HG02943 (cell line): Measurements from ENCODE around the gene CYYR1.
"Not testable (repeated sequence)": the region's sequence is repeated elsewhere in the genome, so short reads cannot be mapped to it uniquely, and the experiment has no call there.

Source experiments
- ATAC-seq: cut with Tn5 transposase; IDR thresholded peaks from one replicate; pipeline ENCODE4 v1.9.1; 2021; ENCODE audit warnings: mild to moderate bottlenecking, low read depth, moderate library complexity; ENCODE audit not compliant: unreplicated experiment

CYYR1 gene

DNA sequence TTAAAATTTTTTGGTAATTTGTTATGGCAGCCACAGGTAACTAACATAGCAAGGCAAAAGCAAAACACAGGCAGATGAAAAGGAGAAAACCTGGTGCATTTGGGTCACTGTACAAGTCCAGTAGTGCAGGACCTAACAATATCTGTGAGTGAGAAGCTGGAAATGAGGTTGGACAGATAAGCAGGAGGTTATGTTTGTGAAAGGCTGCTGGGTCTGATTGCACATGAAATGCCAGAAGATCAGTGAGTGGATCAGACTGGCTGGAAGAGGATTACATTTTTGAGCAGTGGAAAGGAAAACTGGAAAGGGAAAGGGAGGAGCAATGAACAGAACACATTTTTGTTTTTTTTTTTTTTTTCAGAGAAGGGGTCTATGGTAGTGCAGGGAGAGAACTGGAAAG lies 73.6 kb downstream of the CYYR1 start:
- ATAC-seq: no peak

DNA sequence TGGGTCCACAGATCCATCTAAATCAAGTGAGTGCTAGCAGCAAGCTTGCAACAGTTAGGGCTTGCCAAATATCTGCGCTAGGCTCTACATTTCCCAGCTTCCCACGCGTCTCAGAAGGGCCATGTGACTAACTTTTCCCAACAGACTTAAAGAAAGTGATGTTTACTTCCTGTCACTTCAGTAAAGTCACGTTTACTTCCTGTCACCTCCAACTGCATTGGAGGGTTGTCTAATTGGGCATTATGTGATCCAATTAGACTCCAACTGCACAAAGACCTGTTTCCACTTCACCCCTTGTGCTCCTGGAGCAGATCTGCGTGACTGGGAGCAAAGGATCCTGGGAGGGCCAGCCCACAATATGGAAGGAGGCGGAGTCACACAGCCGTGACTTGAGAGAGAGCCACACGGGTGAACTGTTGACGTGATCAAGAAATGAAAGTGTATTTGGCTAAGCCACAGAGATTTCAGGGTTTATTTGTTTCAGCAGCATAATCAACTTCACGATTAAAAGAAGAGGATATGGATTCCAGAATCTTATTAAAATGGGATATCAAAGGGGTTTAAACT lies 77.7 kb downstream of the CYYR1 start:
- no peak for ATAC-seq

DNA sequence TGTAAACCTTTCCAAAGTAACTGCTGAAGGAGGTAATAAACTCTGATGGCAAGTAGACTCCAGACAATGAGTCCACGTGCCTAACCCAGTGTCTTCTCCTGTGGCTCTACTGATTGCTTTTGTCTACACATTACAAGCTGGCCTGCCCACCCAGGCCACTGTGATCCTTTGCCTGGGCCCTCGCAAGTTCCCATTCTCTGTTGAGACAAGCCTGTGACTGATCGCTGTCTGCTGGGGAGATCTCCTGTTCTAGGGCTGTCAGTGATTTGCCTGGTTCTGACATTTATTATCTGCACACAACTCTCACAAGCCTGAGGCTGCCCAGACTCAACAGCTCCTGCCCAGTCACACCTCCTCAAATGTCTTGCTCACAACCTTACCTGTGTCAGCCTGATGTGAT lies 81.4 kb downstream of the CYYR1 start:
- ATAC-seq: no peak

DNA sequence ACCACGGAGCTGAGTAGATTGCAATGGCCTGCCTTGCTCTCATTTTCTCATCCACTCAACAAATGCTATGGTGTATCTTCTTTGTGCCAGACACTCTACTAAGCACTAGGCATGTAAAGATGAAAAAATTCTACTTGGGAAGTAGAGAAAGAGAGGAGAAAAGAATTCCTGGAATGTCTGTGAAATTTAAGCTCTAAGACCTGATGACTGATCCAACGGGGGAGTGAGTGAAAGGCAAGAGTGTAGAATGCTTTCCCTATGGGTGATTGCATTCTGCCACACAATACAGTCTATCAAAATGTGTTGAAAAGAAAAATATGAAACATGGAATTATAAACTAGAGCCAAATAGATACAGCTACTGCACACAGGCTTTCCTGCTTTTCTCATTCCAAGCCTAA lies 82.3 kb downstream of the CYYR1 start:
- no peak for ATAC-seq

DNA sequence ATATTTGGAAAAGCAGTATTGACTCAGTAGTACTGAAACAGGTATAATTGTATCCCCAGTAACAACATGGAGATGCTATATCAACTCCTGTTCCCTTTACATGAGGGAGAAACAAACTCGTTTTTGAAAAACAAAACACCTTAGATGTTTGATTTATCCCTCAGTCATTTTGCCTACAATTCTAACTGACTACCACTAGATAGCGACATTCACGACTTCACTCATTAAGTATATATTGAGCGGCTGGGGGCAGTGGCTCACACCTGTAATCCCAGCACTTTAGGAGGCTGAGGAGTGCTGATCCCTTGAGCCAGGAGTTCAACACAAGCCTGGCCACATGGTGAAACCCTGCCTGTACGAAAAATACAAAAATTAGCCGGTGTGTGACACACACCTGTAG lies 83.3 kb downstream of the CYYR1 start:
- no peak for ATAC-seq

DNA sequence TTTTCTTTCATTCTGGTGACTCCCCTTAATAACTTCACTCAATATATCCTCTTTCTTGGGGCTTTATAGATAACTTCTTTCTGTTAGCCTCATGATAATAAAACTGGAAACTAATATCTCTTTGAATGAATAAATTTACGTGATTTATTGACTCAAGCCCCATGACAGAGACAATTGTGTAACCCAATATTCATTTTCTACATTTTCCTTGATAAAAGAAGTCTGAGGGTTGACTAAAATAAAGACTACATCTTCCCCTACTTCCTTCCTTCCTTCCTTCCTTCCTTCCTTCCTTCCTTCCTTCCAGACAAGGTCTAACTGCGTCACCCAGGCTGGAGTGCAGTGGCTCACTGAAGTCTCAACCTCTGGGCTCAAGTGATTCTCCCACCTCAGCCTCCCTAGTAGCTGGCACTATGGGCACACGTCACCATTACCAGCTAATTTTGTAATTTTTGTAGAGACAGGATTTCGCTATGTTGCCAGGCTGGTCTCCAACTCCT lies 85.1 kb downstream of the CYYR1 start:
- ATAC-seq: no peak

DNA sequence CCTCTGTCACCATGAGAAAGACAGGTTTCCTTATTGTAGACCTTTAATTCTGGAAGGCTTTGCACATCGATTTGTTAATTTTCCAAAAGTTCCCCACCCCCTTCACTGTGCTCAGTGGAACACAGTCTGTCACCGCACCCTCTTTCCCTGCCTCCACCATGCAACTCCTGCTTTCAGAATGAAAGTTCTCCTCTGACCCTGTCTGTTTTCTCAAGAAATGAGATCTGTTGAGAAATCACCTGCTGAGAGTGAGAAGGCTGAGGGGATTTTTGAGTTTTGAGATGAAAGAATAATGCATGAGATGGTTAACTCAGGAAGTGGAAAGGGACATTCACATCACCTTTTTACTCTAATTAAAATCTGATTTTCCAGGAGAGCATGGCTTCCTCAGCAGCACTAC lies 99.6 kb downstream of the CYYR1 start:
- ATAC-seq: no peak

DNA sequence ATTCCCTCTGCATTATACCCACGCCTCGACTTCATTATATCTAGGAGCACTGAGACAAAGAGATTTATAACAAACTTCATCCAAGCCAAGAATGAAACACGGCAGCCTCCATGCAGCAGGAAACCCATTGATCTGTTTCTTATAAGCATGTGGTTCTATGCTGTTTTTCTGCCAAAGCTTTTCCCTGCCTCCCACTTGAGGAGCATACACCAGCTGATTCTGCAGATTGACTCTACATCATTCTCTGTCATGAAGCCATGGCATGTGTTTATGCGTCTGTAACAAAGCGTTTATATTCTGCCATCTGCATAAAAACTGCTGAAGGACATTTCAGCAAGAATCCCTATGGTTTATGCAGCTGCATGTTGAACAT lies 102.0 kb downstream of the CYYR1 start:
- ATAC-seq: no peak

DNA sequence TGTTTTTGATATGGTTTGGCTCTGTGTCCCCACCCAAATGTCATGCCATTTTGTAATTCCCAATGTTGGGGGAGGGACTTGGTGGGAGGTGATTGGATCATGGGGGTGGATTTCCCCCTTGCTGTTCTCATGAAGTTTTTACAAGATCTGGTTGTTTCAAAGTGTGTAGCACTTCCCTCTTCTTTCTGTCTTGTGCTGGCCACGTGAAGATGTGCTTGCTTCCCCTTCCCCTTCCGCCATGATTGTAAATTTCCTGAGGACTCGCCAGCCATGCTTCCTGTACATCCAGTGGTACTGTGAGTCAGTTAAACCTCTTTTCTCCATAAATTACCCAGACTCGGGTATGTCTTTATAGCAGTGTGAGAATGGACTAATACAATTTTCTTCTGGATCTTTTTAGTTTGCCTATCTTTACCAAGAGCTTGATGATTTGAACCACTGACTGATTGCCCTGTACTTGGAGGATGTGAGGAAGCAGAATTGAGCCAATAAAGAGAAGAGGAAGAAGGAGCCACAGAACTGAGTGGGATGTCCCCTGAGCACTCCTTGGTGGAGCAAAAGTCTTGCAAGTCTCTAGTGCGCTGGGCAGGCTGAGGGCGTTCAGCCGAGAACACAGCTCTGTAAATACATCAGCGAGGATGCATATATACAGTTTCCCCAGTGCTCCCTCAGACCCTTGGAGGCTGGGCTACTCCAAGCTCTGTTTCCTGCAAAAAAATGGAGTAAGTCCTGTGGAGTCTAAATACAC lies 102.6 kb downstream of the CYYR1 start:
- ATAC-seq: no peak

DNA sequence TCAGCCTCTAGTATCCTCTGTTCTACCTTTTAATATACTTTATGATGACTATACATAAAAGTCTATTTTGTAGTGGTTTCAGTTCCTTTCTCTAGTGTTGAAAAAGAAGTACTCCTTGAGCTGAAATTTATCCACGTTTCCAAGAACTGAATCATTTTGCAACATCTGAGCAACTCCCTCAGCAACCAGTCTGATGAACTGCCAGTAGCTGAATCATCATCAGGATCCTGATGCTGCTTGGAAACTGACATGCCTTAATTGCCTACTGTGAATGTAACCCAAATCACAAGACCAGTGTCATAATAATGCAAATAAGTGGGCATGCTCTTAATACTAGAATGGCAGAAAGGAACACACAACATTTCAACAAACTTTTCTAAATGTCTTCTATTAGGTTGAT lies 103.3 kb downstream of the CYYR1 start:
- ATAC-seq: no peak

DNA sequence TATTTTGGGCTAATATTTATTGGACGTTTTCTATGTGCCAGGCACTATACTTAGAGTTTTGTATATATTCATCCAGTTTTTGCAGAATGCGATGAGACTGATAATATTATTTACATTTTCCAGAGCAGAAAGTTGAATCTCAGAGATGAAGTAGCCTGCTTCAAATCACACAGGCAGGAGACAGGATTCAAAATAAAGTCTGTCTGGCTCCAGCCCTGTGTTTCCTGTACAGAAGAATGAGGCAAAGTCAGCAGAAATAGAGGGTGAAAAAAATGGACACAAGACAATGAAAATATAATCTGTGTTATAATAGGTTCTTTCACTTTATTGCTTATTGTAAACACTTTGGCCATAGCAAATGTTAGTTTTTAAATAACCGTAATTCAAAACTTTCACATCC lies 107.2 kb downstream of the CYYR1 start:
- ATAC-seq: no peak

DNA sequence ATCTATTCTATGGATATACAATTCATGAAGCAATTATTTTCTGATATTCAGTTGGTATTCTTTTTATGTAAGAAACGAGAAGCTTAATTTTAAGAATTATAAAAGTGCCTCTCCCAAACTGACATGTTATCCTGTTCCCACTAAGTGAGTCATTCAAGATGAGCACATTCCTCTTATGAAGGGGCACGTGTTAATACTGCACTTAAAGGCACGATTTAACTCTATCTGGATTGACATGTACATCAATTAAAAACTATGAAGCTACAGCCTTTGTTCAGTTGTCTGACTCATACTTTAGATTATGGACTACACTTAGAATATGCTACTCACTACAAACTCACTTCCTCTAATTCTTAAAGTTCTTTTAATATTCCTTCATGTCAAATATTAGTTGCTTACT lies 111.6 kb downstream of the CYYR1 start:
- ATAC-seq: no peak

DNA sequence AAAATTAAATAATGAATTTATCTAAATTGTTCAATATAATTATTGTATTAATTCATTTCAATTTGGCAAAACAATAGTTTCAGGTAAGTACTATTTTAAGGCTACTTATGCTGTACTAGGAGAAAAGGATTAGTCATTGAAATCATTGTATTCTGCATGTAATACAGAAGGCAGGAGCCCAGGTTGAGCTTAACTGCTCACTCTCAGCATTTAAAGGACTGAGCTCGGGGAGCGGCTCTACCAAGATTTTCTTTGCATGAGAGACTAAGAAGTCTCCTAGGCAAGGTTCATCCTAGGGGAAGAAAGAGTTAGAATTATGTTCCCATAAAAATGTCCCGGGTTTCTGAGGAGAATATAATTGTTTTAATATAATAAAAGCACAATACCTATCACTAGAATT lies 112.5 kb downstream of the CYYR1 start:
- no peak for ATAC-seq

DNA sequence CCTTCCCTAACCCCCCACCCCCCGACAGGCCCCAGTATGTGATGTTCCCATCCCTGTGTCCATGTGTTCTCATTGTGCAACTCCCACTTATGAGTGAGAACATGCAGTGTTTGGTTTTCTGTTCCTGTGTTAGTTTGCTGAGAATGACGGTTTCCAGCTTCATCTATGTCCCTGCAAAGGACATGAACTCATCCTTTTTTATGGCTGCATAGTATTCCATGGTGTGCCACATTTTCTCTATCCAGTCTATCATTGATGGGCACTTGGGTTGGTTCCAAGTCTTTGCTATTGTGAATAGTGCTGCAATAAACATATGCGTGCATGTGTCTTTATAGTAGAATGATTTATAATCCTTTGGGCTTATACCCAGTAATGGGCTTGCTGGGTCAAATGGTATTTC lies 114.2 kb downstream of the CYYR1 start:
- not testable (repeated sequence) for ATAC-seq

DNA sequence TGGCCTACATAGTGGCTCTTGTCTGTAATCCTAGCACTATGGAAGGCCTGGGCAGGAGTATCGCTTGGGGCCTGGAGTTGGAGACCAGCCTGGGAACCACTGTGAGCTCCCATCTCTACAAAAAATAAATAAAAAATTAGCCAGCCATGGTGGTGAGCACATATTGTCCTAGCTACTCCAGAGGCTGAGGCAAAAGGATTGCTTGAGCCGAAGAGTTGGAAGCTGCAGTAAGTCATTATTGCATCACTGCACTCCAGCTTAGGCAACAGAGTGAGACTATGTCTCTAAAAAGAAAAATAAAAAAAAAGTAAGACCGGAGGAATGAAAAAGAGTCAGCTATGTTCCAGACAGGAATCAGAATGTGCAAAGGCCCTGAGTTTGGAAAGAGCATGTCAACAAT lies 115.3 kb downstream of the CYYR1 start:
- ATAC-seq: no peak

DNA sequence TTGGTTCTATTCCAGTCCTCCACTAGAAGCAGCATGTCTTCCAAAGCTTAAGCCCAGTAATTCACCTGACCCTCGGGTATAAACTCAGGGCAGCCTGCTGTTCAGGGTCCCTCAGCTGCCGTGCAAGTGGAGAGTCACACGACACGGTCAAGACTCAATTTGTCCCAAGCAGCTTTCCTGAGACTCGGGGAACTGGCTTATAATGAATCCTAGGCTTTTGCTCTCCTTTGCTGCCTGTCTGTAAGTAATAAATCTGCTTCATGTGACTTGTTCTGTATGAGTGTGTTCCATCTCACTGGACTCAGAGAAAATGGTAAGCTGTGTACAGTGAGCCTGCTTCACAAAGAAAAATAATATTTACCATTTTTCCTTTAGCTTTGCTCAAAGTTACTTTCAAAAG lies 119.8 kb downstream of the CYYR1 start:
- ATAC-seq: no peak

DNA sequence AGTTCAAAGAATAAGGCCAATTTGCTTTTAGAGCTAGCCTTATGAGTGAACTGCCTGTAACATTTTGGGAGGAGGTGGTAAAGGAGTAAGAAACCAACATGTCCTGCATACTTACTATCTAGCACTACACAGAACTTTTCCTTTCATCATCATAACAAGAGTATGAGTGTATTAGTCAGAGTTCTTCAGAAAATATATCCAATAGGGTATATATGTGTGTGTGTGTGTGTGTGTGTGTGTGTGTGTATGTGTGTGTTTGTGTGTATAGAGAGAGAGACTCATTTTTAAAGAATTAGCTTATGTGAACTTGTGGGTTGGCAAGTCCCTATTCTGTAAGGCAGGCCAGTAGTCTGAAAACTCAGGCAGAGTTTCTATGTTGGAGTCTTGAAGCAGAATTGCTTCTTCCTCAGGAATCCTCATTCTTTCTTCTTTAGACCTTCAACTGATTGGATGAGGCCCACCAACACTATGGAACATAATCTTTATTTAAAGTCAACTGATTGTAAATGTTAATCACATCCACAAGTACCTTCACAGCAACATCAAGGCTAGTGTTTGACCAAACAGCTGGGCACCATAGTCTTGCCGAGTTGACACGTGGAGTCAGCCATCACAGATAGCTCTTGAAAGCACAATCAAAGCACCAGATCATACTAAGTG lies 121.9 kb downstream of the CYYR1 start:
- ATAC-seq: no peak

DNA sequence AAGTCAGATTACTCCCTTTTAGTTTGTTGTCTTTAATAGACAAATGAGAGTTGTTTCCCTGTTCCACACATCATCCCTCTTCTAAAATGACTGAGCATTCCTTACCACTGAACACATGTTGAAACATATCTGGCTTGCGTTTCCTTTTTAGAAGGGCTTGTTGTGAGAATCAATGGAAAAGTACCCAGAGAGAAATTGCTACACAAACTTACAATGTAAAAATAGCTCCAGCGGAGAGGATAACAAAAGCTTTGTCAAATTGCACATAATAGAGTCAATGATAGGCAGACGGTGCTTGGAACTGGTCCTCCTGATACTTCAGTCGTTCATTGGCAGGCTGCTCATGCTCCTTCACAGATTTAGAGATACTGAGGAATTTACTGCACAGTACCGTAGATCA lies 123.9 kb downstream of the CYYR1 start:
- ATAC-seq: no peak

DNA sequence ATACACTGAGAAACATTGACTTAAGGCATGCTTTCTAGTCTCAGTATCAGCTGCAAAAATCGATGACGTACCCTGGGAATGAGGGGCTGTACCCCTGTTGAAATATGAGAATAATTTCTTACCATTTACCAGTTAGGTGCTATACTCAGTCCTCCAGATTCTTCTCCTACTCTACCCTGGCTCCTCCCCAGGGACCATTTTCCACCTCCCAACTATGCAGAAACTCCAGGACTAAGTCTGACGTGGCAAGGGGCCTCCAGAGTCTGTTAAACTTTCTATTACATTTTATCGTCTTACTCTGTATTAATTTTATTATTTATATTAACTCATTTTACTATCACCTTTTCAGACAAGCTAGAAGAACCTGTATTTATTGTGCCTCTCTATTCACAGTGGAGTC lies 124.3 kb downstream of the CYYR1 start:
- no peak for ATAC-seq

DNA sequence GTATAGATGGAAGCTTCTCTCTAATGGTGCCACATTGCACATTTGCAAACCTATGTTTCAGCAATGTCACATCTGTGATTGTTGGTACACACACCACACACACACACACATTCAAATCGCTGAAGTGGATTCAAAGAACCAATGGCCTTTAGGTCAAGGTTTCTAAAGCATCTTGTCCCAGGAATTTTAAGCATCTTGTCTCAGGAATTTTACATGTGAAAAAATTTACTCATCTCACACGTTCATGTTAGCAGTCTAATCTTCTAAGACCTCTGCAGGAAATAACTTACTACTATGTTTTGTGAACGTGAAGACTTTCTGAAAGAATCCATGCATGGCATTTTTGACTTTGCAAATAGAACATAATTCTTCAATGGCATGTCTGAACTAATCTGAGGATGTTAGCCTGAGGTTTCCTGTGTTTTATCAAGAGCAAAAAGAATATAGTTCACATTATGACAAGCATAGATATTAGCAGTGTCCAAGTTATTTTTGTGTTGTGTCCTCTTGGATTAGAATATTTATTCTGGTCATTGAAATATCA lies 125.1 kb downstream of the CYYR1 start:
- ATAC-seq: no peak

DNA sequence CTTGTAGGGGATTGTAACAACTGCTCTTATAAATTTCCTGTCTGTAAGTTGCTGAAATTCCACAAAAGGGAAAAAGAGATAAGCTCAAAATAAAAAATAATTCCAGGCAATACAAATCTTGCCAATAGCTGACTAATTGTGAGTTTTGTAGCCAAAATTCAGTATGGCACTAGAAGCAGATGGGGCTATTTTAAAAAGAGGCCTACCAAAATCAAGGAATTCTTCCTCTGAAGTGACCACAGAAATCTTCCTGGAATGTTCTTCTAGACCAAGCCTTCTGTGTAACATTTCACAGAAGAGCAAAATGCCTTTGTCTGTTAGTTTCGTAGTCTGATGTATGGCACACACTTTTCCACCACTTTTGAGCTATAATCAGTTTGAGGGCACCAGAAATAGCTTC lies 127.6 kb downstream of the CYYR1 start:
- no peak for ATAC-seq

DNA sequence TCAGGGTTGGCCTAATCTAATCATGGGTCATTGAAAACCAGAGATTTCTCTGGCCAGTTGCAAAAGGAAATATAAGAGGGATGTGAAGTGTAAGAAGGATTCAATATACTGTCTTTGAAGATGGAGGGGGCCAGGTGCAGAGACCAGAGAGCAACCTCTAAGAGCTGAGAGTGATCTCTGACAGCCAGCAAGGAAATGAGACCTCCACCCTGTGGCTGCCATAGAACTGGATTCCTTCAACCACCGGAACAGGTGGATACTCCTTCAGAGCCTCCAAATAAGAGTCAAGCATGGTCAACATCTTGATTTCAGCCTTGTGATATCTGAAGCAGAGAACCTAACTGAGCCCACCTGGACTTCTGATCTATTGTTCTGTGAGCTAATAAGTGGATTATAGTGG lies 128.4 kb downstream of the CYYR1 start:
- no peak for ATAC-seq
